ENCODE results near the gene PSMB7.

Gene PSMB7

DNA sequence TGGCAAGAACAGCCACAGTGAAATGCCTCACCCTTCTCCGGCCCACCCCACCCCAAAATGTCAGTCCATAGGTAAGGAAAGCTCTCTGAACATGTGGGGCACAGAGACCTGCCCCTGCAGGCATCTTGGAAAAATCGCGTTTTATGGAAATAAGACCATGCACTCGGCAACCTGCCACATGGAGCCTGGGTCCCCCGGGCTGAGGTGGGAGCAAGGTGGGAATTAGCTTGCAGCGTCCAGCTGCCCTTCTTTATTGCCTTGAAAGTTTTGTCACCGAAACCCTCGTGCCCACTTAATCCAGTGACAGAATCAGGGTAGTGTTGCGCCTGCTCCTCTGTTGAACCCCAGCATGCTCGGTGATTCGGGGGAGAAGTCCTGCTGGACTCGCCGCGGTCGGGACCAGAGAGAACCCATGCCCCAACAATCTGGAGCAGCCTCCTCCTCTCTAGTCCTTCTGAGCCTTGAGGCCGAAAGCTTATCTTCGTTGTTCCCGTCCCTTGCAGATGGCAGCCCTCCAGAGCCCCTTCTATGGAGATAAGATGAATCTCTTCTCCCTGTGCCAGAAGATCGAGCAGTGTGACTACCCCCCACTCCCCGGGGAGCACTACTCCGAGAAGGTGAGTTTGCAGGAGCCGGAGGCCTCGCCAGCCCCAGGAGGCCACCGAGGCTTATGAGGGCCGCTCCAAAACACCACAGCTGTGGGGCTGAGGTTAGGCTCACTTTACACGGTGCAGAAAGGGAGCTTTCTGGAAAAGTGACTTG lies 67.9 kb downstream of the PSMB7 start:
- TF ChIP-seq, protein P1, sequence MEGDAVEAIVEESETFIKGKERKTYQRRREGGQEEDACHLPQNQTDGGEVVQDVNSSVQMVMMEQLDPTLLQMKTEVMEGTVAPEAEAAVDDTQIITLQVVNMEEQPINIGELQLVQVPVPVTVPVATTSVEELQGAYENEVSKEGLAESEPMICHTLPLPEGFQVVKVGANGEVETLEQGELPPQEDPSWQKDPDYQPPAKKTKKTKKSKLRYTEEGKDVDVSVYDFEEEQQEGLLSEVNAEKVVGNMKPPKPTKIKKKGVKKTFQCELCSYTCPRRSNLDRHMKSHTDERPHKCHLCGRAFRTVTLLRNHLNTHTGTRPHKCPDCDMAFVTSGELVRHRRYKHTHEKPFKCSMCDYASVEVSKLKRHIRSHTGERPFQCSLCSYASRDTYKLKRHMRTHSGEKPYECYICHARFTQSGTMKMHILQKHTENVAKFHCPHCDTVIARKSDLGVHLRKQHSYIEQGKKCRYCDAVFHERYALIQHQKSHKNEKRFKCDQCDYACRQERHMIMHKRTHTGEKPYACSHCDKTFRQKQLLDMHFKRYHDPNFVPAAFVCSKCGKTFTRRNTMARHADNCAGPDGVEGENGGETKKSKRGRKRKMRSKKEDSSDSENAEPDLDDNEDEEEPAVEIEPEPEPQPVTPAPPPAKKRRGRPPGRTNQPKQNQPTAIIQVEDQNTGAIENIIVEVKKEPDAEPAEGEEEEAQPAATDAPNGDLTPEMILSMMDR (IDR thresholded peaks at IDR 0.05): no peak

DNA sequence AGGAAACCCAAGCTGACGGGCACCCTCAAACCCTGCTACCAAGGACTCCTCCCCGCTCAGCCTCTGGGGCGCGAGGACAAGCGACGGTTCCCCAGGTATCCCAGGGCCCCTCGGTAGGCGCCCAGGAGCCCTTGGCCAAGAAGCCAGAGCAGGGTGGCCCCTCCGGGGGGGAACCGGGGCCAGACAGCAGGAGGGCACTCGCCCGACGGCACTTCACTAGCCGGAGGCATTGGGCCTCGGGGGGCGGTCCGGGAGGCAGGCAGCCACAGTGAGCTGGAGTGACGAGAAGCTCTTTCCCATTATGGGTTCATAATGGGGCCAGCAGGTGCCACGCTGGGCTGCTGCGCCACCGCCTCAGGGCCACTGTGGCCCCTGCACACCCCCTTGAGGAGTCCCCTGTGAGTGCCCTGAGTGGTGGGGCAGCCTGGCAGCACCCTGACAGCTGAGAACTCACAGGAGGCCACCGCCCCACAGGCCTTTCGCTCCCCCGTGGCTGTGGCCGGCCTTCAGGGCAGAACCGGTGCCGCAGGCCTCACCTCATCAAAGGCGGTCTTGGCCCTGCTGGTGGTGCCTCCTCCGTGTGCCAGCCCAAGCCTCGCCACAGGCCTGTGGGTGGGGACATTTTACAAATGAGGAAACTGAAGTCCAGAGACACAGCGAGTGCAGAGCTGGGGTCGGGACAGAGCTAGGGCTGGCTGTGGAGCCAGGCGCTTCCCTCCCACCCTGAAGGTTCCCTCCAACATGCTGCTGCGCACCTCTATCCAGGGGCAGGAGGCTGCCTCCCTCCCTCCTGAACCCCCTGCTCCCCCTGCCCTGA lies 68.7 kb downstream of the PSMB7 start:
- TF ChIP-seq, protein P1 (IDR thresholded peaks at IDR 0.05): no peak

DNA sequence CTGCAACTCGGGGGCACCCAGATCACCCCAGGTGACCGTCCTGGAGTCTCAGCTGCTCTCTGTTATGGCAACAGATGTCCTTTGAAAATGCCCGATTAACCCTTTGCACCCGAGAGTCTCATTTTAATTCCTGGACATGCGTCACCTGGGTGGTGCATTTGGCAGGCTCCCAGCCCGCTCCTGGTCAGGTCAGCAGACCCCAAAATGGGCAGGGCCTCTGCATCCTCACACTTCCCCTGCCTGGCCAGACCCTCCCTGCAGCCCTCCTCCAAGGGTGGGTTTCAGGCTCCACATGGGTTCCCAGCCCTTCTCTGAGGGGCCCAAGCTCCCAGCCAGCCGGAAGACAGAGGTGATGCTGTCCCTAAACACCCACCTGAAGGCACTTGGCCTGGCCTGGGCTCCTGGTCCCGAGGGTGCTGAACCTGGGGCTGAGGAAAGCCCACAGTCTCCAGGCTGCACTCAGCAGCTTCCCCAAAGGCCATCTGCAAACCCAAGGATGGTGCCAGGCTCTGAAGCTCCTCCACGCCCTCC lies 69.4 kb downstream of the PSMB7 start:
- TF ChIP-seq, protein P1 (IDR thresholded peaks at IDR 0.05): no peak

DNA sequence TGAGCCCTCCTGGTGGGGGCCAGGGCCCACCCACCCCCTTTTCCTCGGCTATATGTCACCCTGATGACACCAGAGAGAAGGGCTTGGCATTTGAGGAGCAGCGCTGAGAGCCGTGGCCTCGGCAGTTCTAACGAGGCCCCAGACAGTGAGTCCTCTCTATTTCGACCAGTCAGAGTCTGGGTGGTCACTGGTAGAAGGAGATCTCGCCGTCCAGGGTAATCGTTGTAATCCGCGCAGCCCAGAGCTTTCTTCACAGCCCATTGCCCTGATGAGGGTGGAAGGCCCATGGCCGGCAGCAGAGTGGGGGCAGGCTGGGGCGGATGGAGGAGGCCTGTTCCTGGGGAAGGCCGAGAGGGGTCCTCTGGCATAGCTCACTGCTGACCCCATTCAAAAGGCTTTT lies 70.2 kb downstream of the PSMB7 start:
- TF ChIP-seq, protein P1 (IDR thresholded peaks at IDR 0.05): no peak

DNA sequence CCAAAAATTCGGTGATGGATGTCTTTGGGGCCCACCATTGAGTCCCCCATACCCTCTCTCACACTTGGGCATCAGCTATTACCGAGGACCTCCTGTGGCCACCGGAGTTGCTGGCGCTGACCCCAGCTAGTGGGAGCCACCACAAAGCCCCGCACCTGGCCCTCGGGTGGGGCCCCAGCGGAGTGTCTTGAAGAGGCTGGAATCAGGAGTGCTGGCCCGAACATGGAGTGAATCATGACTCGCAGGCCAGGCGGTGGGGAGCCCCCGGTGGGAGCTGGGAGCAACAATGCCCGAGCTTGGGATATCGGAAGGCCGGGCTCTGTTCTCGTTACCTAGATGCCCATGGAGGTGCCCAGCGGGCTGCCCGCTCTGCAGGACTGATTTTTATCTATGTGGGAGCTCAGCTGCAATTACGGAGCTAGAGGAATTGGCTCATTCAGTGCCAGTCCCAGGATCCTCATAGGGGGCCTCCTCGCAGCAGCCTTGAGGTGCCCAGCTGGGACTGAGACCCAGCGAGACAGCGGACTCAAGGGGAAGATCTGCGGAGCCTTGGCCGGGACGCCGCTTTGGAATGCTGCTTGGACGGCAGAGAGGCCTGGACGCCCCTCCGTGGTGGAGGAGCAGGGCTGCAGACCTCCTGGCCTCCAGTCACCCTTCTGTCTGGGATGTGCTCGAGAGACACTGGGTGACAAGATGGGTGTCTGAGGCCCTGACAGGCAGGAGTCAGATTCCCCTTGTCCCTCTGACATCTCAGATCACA lies 70.8 kb downstream of the PSMB7 start:
- TF ChIP-seq, protein P1 (IDR thresholded peaks at IDR 0.05): no peak

DNA sequence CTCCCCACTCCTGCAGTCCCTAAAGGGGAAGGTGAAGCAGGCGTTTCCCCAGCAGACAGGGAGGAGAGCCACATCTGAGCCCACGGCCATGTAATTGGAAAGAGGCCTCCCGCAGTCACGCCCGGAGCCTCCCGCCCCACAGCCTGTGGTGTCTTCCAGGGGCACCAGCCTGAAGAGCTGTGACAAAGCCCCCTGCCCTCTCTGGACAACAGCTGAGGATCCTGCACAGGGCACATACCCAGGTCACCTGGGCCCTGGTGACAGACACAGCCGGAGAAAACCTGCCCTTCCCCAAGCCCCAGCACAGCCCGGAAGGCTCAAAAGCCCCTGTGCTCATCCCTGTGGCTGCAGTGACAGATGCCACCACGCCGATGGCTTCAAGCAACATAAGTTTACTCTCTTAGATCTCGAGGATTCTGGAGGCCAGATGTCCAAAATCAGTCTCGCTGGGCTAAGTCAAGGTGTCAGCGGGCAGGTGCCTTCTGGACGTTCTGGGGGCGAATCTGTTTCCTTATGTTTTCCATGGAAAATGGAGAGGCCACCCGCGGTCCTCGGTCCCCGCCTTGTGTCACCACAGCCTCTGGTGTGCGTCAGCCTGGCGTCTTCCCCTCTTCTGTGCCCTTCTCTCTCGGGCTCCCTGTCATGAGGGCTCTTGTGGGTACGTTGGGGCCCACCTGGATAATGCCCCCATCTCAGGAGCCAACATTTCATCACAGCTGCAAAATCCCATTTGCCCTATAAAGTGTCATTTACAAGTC lies 71.5 kb downstream of the PSMB7 start:
- TF ChIP-seq, protein P1 (IDR thresholded peaks at IDR 0.05): no peak

All from LNCAP (cell line).